ENCODE measurements around the gene TEAD2. TPM values are rescaled to one million over a fixed set of nuclear protein-coding genes. Genes with fewer than 3 reads are reported as not detected.
A peak's percentile ranks its signal among the peaks of the same experiment; 100 is the strongest.

The TEAD2 gene
- total and polyA plus RNA-seq, 10 of the 15 experiments (the other 5 are each of a cell fraction or from before 2014, with no cell fraction given) = 0.04 to 0.26 (median 0.11) TPM; not detected in 3

DNA sequence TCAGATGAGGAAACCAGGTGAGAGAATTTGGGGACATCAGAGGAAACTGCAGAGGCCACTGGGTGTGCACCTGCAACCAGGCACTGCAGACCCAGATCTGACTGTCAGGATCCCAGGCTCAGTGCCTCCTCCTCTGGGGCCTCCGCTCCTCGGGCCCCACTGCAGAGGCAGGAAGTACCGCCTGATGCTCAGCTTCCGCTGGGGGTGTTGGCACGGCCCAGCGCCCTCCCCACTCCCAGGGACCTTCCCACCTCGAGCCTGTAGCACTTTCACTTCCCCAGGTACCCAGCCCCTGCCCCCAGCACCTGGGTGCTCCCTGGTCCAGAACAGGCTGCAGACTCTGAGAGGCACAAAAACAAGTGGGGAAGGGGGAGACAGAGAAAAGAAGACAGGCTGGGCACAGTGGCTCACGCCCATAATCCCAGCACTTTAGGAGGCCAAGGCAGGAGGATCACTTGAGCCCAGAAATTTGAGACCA is 28.4 kb downstream of the TEAD2 start (continued):
- TF ChIP-seq SRF (IDR thresholded peaks at IDR 0.05; ENCODE audit: low read depth in 2 of 2, low read length in 2 of 2) = 0 out of 4 replicates have a peak, but pooled peaks of 1 of the 2 experiments have one; percentile 41
- no peak for TF ChIP-seq KDM1A (IDR thresholded peaks at IDR 0.05; ENCODE audit: borderline replicate concordance)
- TF ChIP-seq, protein P1, sequence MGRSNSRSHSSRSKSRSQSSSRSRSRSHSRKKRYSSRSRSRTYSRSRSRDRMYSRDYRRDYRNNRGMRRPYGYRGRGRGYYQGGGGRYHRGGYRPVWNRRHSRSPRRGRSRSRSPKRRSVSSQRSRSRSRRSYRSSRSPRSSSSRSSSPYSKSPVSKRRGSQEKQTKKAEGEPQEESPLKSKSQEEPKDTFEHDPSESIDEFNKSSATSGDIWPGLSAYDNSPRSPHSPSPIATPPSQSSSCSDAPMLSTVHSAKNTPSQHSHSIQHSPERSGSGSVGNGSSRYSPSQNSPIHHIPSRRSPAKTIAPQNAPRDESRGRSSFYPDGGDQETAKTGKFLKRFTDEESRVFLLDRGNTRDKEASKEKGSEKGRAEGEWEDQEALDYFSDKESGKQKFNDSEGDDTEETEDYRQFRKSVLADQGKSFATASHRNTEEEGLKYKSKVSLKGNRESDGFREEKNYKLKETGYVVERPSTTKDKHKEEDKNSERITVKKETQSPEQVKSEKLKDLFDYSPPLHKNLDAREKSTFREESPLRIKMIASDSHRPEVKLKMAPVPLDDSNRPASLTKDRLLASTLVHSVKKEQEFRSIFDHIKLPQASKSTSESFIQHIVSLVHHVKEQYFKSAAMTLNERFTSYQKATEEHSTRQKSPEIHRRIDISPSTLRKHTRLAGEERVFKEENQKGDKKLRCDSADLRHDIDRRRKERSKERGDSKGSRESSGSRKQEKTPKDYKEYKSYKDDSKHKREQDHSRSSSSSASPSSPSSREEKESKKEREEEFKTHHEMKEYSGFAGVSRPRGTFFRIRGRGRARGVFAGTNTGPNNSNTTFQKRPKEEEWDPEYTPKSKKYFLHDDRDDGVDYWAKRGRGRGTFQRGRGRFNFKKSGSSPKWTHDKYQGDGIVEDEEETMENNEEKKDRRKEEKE (IDR thresholded peaks at IDR 0.05) = no peak
- peak; percentile 55 for TF ChIP-seq RUNX3 (IDR thresholded peaks at IDR 0.05; ENCODE audit: low read length)
- no peak for TF ChIP-seq RBBP5 (conservative IDR thresholded peaks at IDR 0.05)
- TF ChIP-seq EP300 (IDR thresholded peaks at IDR 0.05; ENCODE audit: borderline replicate concordance in 1 of 2, control insufficient read depth in 1 of 2, low read depth in 2 of 2, low read length in 2 of 2) = peak; percentile 73 to 75
- TF ChIP-seq EED (IDR thresholded peaks at IDR 0.05; ENCODE audit: low read depth) = peak; percentile 94
- peak; percentile 51 to 84; a peak in 3 of 4 replicates for TF ChIP-seq BHLHE40 (IDR thresholded peaks at IDR 0.05; ENCODE audit: borderline replicate concordance in 1 of 2, low read depth in 2 of 2, low read length in 1 of 2)
- peak; percentile 87 for TF ChIP-seq RELA (IDR thresholded peaks at IDR 0.05; ENCODE audit: borderline replicate concordance, partially characterized antibody)
- no peak for TF ChIP-seq PML (IDR thresholded peaks at IDR 0.05; ENCODE audit: low read length)
- TF ChIP-seq BRCA1 (IDR thresholded peaks at IDR 0.05; ENCODE audit: low read depth, low read length) = no peak
- TF ChIP-seq SPI1 (IDR thresholded peaks at IDR 0.05; ENCODE audit: borderline replicate concordance, insufficient read depth, low read depth, low read length) = peak; percentile 94
- TF ChIP-seq RFX5 (IDR thresholded peaks at IDR 0.05; ENCODE audit: low read depth, low read length) = no peak
- no peak for TF ChIP-seq SIN3A (IDR thresholded peaks at IDR 0.05; ENCODE audit: low read depth, low read length)
- TF ChIP-seq NFYA (IDR thresholded peaks at IDR 0.05; ENCODE audit: borderline replicate concordance, low read depth, low read length) = no peak
- no peak for TF ChIP-seq CBX3 (IDR thresholded peaks at IDR 0.05; ENCODE audit: borderline replicate concordance, low read depth)
- TF ChIP-seq TCF7 (IDR thresholded peaks at IDR 0.05; ENCODE audit: borderline replicate concordance) = no peak
- TF ChIP-seq MXI1 (IDR thresholded peaks at IDR 0.05; ENCODE audit: low read depth, low read length) = peak; percentile 58
- peak; percentile 46; the same call in 1 of the 3 replicates for TF ChIP-seq POU2F2 (IDR thresholded peaks at IDR 0.05; ENCODE audit: borderline replicate concordance, low read depth, low read length)
- TF ChIP-seq CREB1 (IDR thresholded peaks at IDR 0.05; ENCODE audit: low read depth) = 0 out of 2 replicates have a peak, but pooled peaks have one; percentile 15
- TF ChIP-seq DPF2 (IDR thresholded peaks at IDR 0.05) = peak; percentile 96
- peak; percentile 61; the same call in 1 of the 2 replicates for TF ChIP-seq ZNF217 (IDR thresholded peaks at IDR 0.05)
- no peak for TF ChIP-seq CEBPB (IDR thresholded peaks at IDR 0.05; ENCODE audit: borderline replicate concordance in 1 of 2, low read depth in 2 of 2, low read length in 2 of 2)
- no peak for TF ChIP-seq SREBF2 (IDR thresholded peaks at IDR 0.05; ENCODE audit: low read length)
- TF ChIP-seq SMARCA5 (IDR thresholded peaks at IDR 0.05) = peak; percentile 89; the same call in 1 of the 2 replicates
- TF ChIP-seq USF2 (IDR thresholded peaks at IDR 0.05; ENCODE audit: borderline replicate concordance, low read depth, low read length) = no peak
- TF ChIP-seq TCF3 (IDR thresholded peaks at IDR 0.05; ENCODE audit: borderline replicate concordance, insufficient read depth, low read depth, low read length) = peak; percentile 76; the same call in 1 of the 2 replicates
- TF ChIP-seq POLR2A (IDR thresholded peaks at IDR 0.05; ENCODE audit: low read depth, low read length) = peak; percentile 85
- peak; percentile 54; the same call in 1 of the 2 replicates for TF ChIP-seq TAF1 (IDR thresholded peaks at IDR 0.05; ENCODE audit: borderline replicate concordance, low read depth, low read length)
- no peak for TF ChIP-seq SIX5 (IDR thresholded peaks at IDR 0.05; ENCODE audit: low read depth, low read length, severe bottlenecking)
